GM12878 (cell line): ENCODE data around the gene PTMA. TPM values are rescaled to one million over a fixed set of nuclear protein-coding genes. Genes with fewer than 3 reads are reported as not detected.

Experiments used
- ATAC-seq: fragments of 200-7000 bp; cut with Tn5 transposase; 3 replicates; pipeline ENCODE4 v1.9.1; 2020; ENCODE audit warnings: mild to moderate bottlenecking, moderate library complexity
- BruUV-seq: library from RNA; stranded (reverse); fragments of 400-500 nt; replicated peaks from 2 replicates; lab custom pipeline; 2021; lab: Mats Ljungman, UMichigan
- CTCF ChIA-PET: fragments of 300-600 bp; sonication (Branson Sonifier 250); formaldehyde crosslinking; extraction: SDS; loops from one replicate; lab custom pipeline; 2021; ENCODE audit warnings: inconsistent platforms; lab: Yijun Ruan, JAX
- POLR2A ChIA-PET: fragments of 350-600 bp; formaldehyde crosslinking; extraction: SDS; loops from one replicate; lab custom pipeline; 2021; ENCODE audit warnings: inconsistent platforms; lab: Charles Lee
- RAD21 ChIA-PET: fragments of 300-600 bp; sonication (Branson Sonifier 250); formaldehyde crosslinking; loops from one replicate; lab custom pipeline; 2023; ENCODE audit warnings: antibody characterized with exemption; ENCODE audit not compliant: unreplicated experiment; lab: Charles Lee
- SMC1A ChIA-PET: fragments of 300-600 bp; sonication (Branson Sonifier 250); formaldehyde crosslinking; loops from one replicate; lab custom pipeline; 2023; ENCODE audit not compliant: unreplicated experiment, uncharacterized antibody; lab: Charles Lee
- DNase-seq: peaks from one replicate; pipeline ENCODE4 v3.0.0-alpha.2; 2011; ENCODE audit warnings: low read depth, low spot score
- FAIRE-seq: peaks from 3 replicates; lab custom pipeline; 2011; peaks lifted over from hg19 to GRCh38; lab: Jason Lieb, UNC
- H2AFZ ChIP-seq: 2 replicates; pipeline ENCODE4 v1.6.0; 2011; ENCODE audit warnings: low read depth, low read length, control low read depth; ENCODE audit not compliant: control insufficient read depth
- H3K27ac ChIP-seq: 2 replicates; pipeline ENCODE4 v1.5.1; 2011; ENCODE audit warnings: control low read depth; ENCODE audit not compliant: control insufficient read depth, insufficient read depth
- H3K27me3 ChIP-seq, 2 experiments: replicated peaks in 1 of 2; 2 replicates each; pipeline versions ENCODE4 v1.6.0 to v1.6.1; 2011; ENCODE audit warnings: low read length in 1 of 2; ENCODE audit not compliant: control insufficient read depth in 2 of 2, insufficient read depth in 2 of 2
- H3K36me3 ChIP-seq, 2 experiments: 2 replicates each; pipeline ENCODE4 v1.5.1; 2011; ENCODE audit warnings: low read length in 1 of 2; ENCODE audit not compliant: control insufficient read depth in 2 of 2, insufficient read depth in 2 of 2
- H3K4me1 ChIP-seq: 2 replicates; pipeline ENCODE4 v1.6.1; 2011; ENCODE audit warnings: mild to moderate bottlenecking, low read length, moderate library complexity, mixed read lengths; ENCODE audit not compliant: control insufficient read depth, insufficient read depth
- H3K4me2 ChIP-seq: 2 replicates; pipeline ENCODE4 v1.6.0; 2011; ENCODE audit warnings: control low read depth; ENCODE audit not compliant: control insufficient read depth, insufficient read depth
- H3K4me3 ChIP-seq: fragments of 200-600 bp; sonication (generic); 2 replicates; pipeline ENCODE4 v1.5.1; 2016
- H3K79me2 ChIP-seq: 2 replicates; pipeline ENCODE4 v1.6.0; 2011; ENCODE audit warnings: low read length; ENCODE audit not compliant: control insufficient read depth, insufficient read depth
- H3K9ac ChIP-seq: 2 replicates; pipeline ENCODE4 v1.8.0; 2011; ENCODE audit warnings: low read length, control low read depth, mixed read lengths; ENCODE audit not compliant: control insufficient read depth, insufficient read depth
- H3K9me3 ChIP-seq: replicated peaks from 3 replicates; pipeline ENCODE4 v1.5.1; 2011; ENCODE audit warnings: mild to moderate bottlenecking, low read length; ENCODE audit not compliant: control insufficient read depth, insufficient read depth
- H4K20me1 ChIP-seq: 2 replicates; pipeline ENCODE4 v1.6.0; 2011; ENCODE audit not compliant: control insufficient read depth, insufficient read depth
- CBX5 ChIP-seq: sonication (generic); IDR thresholded peaks from 2 replicates; pipeline ENCODE4 v1.6.1; 2016; ENCODE audit warnings: low read depth, moderate library complexity, mild to moderate bottlenecking, inconsistent platforms
- CEBPB ChIP-seq, 2 experiments: fragments of 150-350 bp in 1 of 2; IDR thresholded peaks; 2 replicates each; pipeline ENCODE4 v1.6.1; 2012 to 2014; ENCODE audit warnings: low read depth in 2 of 2, low read length in 2 of 2, borderline replicate concordance in 1 of 2, inconsistent platforms in 1 of 2
- CREB1 ChIP-seq: IDR thresholded peaks from 2 replicates; pipeline ENCODE4 v1.6.1; 2012; ENCODE audit warnings: low read depth, mild to moderate bottlenecking, inconsistent platforms
- ESRRA ChIP-seq: IDR thresholded peaks from 2 replicates; pipeline ENCODE4 v1.6.1; 2012; ENCODE audit warnings: mild to moderate bottlenecking, low read length, improper control_type of control experiment
- HDGF ChIP-seq: fragments of 450-650 bp; IDR thresholded peaks from 2 replicates; pipeline ENCODE4 v1.6.1; 2016; ENCODE audit warnings: antibody characterized with exemption
- KDM1A ChIP-seq: fragments of 200-600 bp; sonication (generic); IDR thresholded peaks from 2 replicates; pipeline ENCODE4 v1.6.1; 2016; ENCODE audit warnings: borderline replicate concordance
- MTA3 ChIP-seq: IDR thresholded peaks from 2 replicates; pipeline ENCODE4 v1.6.1; 2012; ENCODE audit warnings: low read length, inconsistent platforms, borderline replicate concordance
- POLR2A ChIP-seq: IDR thresholded peaks from 2 replicates; pipeline ENCODE4 v1.6.1; 2011; ENCODE audit warnings: low read depth, mild to moderate bottlenecking, low read length
- POLR2AphosphoS2 ChIP-seq: IDR thresholded peaks from 2 replicates; pipeline ENCODE4 v1.6.1; 2011; ENCODE audit warnings: low read depth, mild to moderate bottlenecking, low read length, improper control_type of control experiment, moderate library complexity
- SP1 ChIP-seq: IDR thresholded peaks from one replicate; pipeline ENCODE4 v1.6.1; 2011; ENCODE audit warnings: low read depth, low read length
- SPI1 ChIP-seq: IDR thresholded peaks from 2 replicates; pipeline ENCODE4 v1.6.1; 2011; ENCODE audit warnings: low read depth, mild to moderate bottlenecking, low read length, moderate library complexity, borderline replicate concordance; ENCODE audit not compliant: insufficient read depth
- TAF1 ChIP-seq: IDR thresholded peaks from 2 replicates; pipeline ENCODE4 v1.6.1; 2011; ENCODE audit warnings: mild to moderate bottlenecking, low read depth, low read length, borderline replicate concordance
- TCF3 ChIP-seq: IDR thresholded peaks from 2 replicates; pipeline ENCODE4 v1.6.1; 2012; ENCODE audit warnings: low read depth, mild to moderate bottlenecking, low read length, borderline replicate concordance; ENCODE audit not compliant: insufficient read depth
- YY1 ChIP-seq: IDR thresholded peaks from 2 replicates; pipeline ENCODE4 v1.6.1; 2011; ENCODE audit warnings: low read depth, mild to moderate bottlenecking, low read length
- ZNF24 ChIP-seq: fragments of 450-650 bp; IDR thresholded peaks from 2 replicates; pipeline ENCODE4 v1.6.1; 2017; ENCODE audit warnings: antibody characterized with exemption, mild to moderate bottlenecking
- WGBS: methylation state at CpG from one replicate; pipeline ENCODE4 v1.1.6; 2016; ENCODE audit warnings: low lambda C conversion rate; ENCODE audit not compliant: insufficient replicate concordance, insufficient coverage; ENCODE audit errors: missing lambda C conversion rate; 5-methylcytosine and 5-hydroxymethylcytosine counted together
- in situ Hi-C: fragments of 300-500 bp; cut with MboI; formaldehyde crosslinking; loops from 9 replicates; pipeline ENCODE4 v1.14.3; 2018; ENCODE audit warnings: mixed read lengths
- intact Hi-C: fragments of 100-400 bp; cut with micrococcal nuclease; formaldehyde crosslinking; loops from one replicate; pipeline ENCODE4 v1.14.2; 2022; ENCODE audit not compliant: unreplicated experiment
- polyA plus RNA-seq, 11 experiments: library from polyadenylated mRNA; depleted of rRNA in 4 of 11; unstranded in 6 of 11; stranded (reverse) in 5 of 11; fragments of >200 nt; fragmentation: Nextera tagmentation in 4 of 11; fragmentation: Illumina TruSeq in 1 of 11; extraction: Ambion mirVana in 4 of 11; extraction: Trizol in 1 of 11; gene quantifications; 1 replicate in 1 of 11; 2 replicates in 10 of 11; pipeline versions ENCODE4 v1.2.1 to v1.2.3, GENCODE V29; 2011 to 2016; ENCODE audit warnings: inconsistent platforms in 2 of 11, missing spikeins in 2 of 11, low read depth in 1 of 11
- total RNA-seq, 4 experiments: library from RNA; depleted of rRNA in 3 of 4; stranded (reverse); fragments of >200 nt in 3 of 4; fragmentation: Illumina TruSeq in 1 of 4; extraction: Trizol in 1 of 4; gene quantifications; 2 replicates each; pipeline versions ENCODE4 v1.2.1 to v1.2.3, GENCODE V29; 2013 to 2021
- TF ChIP-seq, protein P1 (sequence below): IDR thresholded peaks from 2 replicates; pipeline ENCODE4 v1.6.1; 2012; ENCODE audit warnings: low read length, inconsistent platforms
- TF ChIP-seq, protein P2 (sequence below): IDR thresholded peaks from 2 replicates; pipeline ENCODE4 v1.6.1; 2011; ENCODE audit warnings: low read depth, low read length, improper control_type of control experiment, borderline replicate concordance
- TF ChIP-seq, protein P3 (sequence below): IDR thresholded peaks from 2 replicates; pipeline ENCODE4 v1.6.1; 2011; ENCODE audit warnings: mild to moderate bottlenecking, low read depth, low read length, moderate library complexity; ENCODE audit not compliant: insufficient replicate concordance

The PTMA gene
- total and polyA plus RNA-seq, 10 of the 15 experiments (the other 5 are each of a cell fraction or from before 2014, with no cell fraction given), result 1,144 to 5,018 (median 3,464) TPM

DNA sequence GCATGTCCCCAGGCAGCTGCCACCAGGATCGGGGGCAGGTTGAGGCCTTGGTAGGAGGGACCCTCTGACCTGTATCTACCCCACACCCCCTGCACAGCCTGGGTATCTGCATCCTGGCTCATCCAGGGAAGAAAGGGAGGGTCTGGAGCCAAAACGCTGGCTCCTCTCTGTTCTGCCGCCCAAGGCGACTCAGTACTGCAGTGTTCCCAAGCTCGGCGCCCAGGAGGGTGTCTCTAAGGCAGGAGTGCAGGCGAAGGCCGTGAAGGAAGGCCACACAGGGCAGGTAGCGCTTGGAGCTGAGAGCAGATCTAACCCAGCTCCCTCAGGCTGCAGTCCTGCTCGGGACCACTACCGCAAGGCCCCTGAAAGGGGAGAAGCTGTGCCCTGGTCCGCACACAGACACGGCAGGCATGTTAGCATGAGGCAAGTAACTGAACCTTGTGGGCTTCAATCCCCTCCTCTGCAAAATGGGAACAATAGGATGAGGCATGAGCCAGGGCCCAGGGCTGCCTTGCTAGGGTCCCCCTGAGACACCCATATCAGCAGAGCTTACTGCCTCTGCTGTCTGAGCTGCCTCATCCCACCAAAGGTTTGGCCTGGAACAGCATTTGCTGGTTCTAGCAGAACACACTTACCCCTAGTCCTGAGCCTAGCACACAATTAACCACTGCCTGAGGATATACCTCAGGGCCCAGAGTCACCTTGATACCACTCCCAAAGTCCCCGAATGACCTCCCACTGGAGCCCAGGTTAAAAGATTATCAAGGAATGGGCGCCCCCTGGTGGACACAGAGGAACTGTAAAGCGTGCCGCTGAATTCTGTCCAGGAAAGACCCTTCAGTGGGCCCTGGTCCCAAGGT is 6.5 kb downstream of the PTMA start:
- peak; percentile 46 for ATAC-seq
- Histone ChIP-seq H3K4me1 (peaks cover 20% of the 10 kb centered on the region), H4K20me1 (peaks cover 15% of the 10 kb centered on the region), H3K4me2 (no peak overlapping the region), H3K27ac (no peak overlapping the region), H2AFZ (no peak overlapping the region), H3K9me3 (no peaks in the 10 kb centered on the region), H3K79me2 (peaks cover 30% of the 10 kb centered on the region), H3K36me3 (peaks cover 8 to 25% of the 10 kb centered on the region in 2 experiments), H3K4me3 (no peak overlapping the region), H3K9ac (no peak overlapping the region), H3K27me3 (no peaks in the 10 kb centered on the region)
- ChIA-PET POLR2A (interaction anchor here (0.6 to 7.3 kb wide), 10 partner anchors 9 to 101 kb away, joined by 3 to 102 read pairs (median 4); partner anchors contain the start of gene COPS7B), RAD21 (interaction anchor here (0.6 to 11.7 kb wide), 22 partner anchors 10 to 201 kb away, joined by 3 to 463 read pairs (median 6); partner anchors contain the start of gene COPS7B), SMC1A (interaction anchor here (0.6 to 16.5 kb wide), 19 partner anchors 11 to 151 kb away, joined by 3 to 343 read pairs (median 7); no protein-coding TSS in a partner anchor), CTCF (interaction anchor here (0.5 to 11.8 kb wide), 39 partner anchors 10 to 538 kb away, joined by 3 to 811 read pairs (median 5); partner anchors contain the start of gene COPS7B)
- FAIRE-seq, result no peak
- 44% methylated on average over 17 of the region's 17 CpGs for WGBS
- no TSS peak for BruUV-seq
- intact Hi-C loops (loop anchor here (1.0 to 2.0 kb wide), 4 partner anchors 28 to 102 kb away; no protein-coding TSS in a partner anchor), in situ Hi-C loops (loop anchor here (5.0 kb wide), 2 partner anchors 38 to 108 kb away; no protein-coding TSS in a partner anchor)
- peak; percentile 40 for DNase-seq
- no peak for TF ChIP-seq ESRRA
- no peak for TF ChIP-seq POLR2A
- no peak for TF ChIP-seq CREB1
- no peak for TF ChIP-seq TCF3
- TF ChIP-seq CBX5, result no peak
- TF ChIP-seq, protein P1, sequence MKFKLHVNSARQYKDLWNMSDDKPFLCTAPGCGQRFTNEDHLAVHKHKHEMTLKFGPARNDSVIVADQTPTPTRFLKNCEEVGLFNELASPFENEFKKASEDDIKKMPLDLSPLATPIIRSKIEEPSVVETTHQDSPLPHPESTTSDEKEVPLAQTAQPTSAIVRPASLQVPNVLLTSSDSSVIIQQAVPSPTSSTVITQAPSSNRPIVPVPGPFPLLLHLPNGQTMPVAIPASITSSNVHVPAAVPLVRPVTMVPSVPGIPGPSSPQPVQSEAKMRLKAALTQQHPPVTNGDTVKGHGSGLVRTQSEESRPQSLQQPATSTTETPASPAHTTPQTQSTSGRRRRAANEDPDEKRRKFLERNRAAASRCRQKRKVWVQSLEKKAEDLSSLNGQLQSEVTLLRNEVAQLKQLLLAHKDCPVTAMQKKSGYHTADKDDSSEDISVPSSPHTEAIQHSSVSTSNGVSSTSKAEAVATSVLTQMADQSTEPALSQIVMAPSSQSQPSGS, result no peak
- TF ChIP-seq SP1, result no peak
- 0 out of 2 replicates have a peak, but pooled peaks have one; percentile 23 for TF ChIP-seq TAF1
- TF ChIP-seq, protein P2, sequence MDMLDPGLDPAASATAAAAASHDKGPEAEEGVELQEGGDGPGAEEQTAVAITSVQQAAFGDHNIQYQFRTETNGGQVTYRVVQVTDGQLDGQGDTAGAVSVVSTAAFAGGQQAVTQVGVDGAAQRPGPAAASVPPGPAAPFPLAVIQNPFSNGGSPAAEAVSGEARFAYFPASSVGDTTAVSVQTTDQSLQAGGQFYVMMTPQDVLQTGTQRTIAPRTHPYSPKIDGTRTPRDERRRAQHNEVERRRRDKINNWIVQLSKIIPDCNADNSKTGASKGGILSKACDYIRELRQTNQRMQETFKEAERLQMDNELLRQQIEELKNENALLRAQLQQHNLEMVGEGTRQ, result no peak
- TF ChIP-seq, protein P3, sequence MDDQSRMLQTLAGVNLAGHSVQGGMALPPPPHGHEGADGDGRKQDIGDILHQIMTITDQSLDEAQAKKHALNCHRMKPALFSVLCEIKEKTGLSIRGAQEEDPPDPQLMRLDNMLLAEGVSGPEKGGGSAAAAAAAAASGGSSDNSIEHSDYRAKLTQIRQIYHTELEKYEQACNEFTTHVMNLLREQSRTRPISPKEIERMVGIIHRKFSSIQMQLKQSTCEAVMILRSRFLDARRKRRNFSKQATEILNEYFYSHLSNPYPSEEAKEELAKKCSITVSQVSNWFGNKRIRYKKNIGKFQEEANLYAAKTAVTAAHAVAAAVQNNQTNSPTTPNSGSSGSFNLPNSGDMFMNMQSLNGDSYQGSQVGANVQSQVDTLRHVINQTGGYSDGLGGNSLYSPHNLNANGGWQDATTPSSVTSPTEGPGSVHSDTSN, result peak; percentile 2
- TF ChIP-seq SPI1, result no peak
- TF ChIP-seq MTA3, result no peak
- 0 out of 2 replicates have a peak, but pooled peaks have one; percentile 38 for TF ChIP-seq YY1
- TF ChIP-seq HDGF, result 0 out of 2 replicates have a peak, but pooled peaks have one; percentile 21
- no peak for TF ChIP-seq KDM1A
- TF ChIP-seq CEBPB (IDR thresholded peaks at IDR 0.05; ENCODE audit: borderline replicate concordance in 1 of 2, low read depth in 2 of 2, low read length in 2 of 2), result no peak
- TF ChIP-seq POLR2AphosphoS2, result no peak
- TF ChIP-seq ZNF24, result 0 out of 2 replicates have a peak, but pooled peaks have one; percentile 36
